Measurements from ENCODE around the gene CNTN4.

The CNTN4 gene

GRCh38 chr3:2544212-2544611, 445.5 kb downstream of the CNTN4 start:
- no peak for DNase-seq (ENCODE audit: low read depth, low spot score)
- Histone ChIP-seq H3K4me1 (ENCODE audit: insufficient read depth, insufficient read length) (no peaks in the 10 kb centered on the region), H3K9me3 (ENCODE audit: insufficient read depth, low read length) (peaks cover 3% of the 10 kb centered on the region; the same call in 1 of the 2 replicates), H3K4me3 (ENCODE audit: insufficient read length, low read depth) (no peak overlapping the region), H3K27me3 (ENCODE audit: insufficient read depth, insufficient read length) (no peaks in the 10 kb centered on the region), H3K9ac (ENCODE audit: insufficient read length, low read depth) (no peak overlapping the region), H3K36me3 (ENCODE audit: insufficient read depth, insufficient read length, low read length) (no peaks in the 10 kb centered on the region)
- no peak for TF ChIP-seq YY1 (IDR thresholded peaks at IDR 0.05; ENCODE audit: insufficient read depth, insufficient read length)
- no peak for TF ChIP-seq ZNF274 (IDR thresholded peaks at IDR 0.05; ENCODE audit: low read depth, low read length)
- no peak for TF ChIP-seq SUZ12 (IDR thresholded peaks at IDR 0.05; ENCODE audit: extremely low read depth, insufficient read depth, insufficient read length)

GRCh38 chr3:2544718-2545117, 446.1 kb downstream of the CNTN4 start:
- Histone ChIP-seq H3K4me1 (ENCODE audit: insufficient read depth, insufficient read length) (no peaks in the 10 kb centered on the region), H3K4me3 (ENCODE audit: insufficient read length, low read depth) (no peak overlapping the region), H3K36me3 (ENCODE audit: insufficient read depth, insufficient read length, low read length) (no peaks in the 10 kb centered on the region), H3K27me3 (ENCODE audit: insufficient read depth, insufficient read length) (no peaks in the 10 kb centered on the region), H3K9me3 (ENCODE audit: insufficient read depth, low read length) (peaks cover 3% of the 10 kb centered on the region; the same call in 1 of the 2 replicates), H3K9ac (ENCODE audit: insufficient read length, low read depth) (no peak overlapping the region)
- TF ChIP-seq ZNF274 (IDR thresholded peaks at IDR 0.05; ENCODE audit: low read depth, low read length) (no peak), YY1 (IDR thresholded peaks at IDR 0.05; ENCODE audit: insufficient read depth, insufficient read length) (no peak), SUZ12 (IDR thresholded peaks at IDR 0.05; ENCODE audit: extremely low read depth, insufficient read depth, insufficient read length) (no peak)
- no peak for DNase-seq (ENCODE audit: low read depth, low spot score)

GRCh38 chr3:2547049-2547448, 448.4 kb downstream of the CNTN4 start:
- H3K9me3 ChIP-seq (ENCODE audit: insufficient read depth, low read length) = peaks cover 3% of the 10 kb centered on the region; the same call in 1 of the 2 replicates
- H3K4me1 ChIP-seq (ENCODE audit: insufficient read depth, insufficient read length) = no peaks in the 10 kb centered on the region
- H3K9ac ChIP-seq (ENCODE audit: insufficient read length, low read depth) = no peak overlapping the region
- DNase-seq (ENCODE audit: low read depth, low spot score) = no peak
- no peak overlapping the region for H3K4me3 ChIP-seq (ENCODE audit: insufficient read length, low read depth)
- H3K27me3 ChIP-seq (ENCODE audit: insufficient read depth, insufficient read length) = no peaks in the 10 kb centered on the region
- TF ChIP-seq ZNF274 (IDR thresholded peaks at IDR 0.05; ENCODE audit: low read depth, low read length) = no peak
- TF ChIP-seq SUZ12 (IDR thresholded peaks at IDR 0.05; ENCODE audit: extremely low read depth, insufficient read depth, insufficient read length) = no peak
- TF ChIP-seq YY1 (IDR thresholded peaks at IDR 0.05; ENCODE audit: insufficient read depth, insufficient read length) = no peak
- H3K36me3 ChIP-seq (ENCODE audit: insufficient read depth, insufficient read length, low read length) = no peaks in the 10 kb centered on the region

GRCh38 chr3:2554656-2555055, 456.0 kb downstream of the CNTN4 start:
- H3K36me3 ChIP-seq (ENCODE audit: insufficient read depth, insufficient read length, low read length) = no peaks in the 10 kb centered on the region
- TF ChIP-seq ZNF274 (IDR thresholded peaks at IDR 0.05; ENCODE audit: low read depth, low read length) (no peak), SUZ12 (IDR thresholded peaks at IDR 0.05; ENCODE audit: extremely low read depth, insufficient read depth, insufficient read length) (no peak), YY1 (IDR thresholded peaks at IDR 0.05; ENCODE audit: insufficient read depth, insufficient read length) (no peak)
- DNase-seq (ENCODE audit: low read depth, low spot score) = no peak

GRCh38 chr3:2558796-2559195, 460.1 kb downstream of the CNTN4 start:
- DNase-seq (ENCODE audit: low read depth, low spot score) = no peak
- H3K9ac ChIP-seq (ENCODE audit: insufficient read length, low read depth) = no peak overlapping the region
- no peaks in the 10 kb centered on the region for H3K36me3 ChIP-seq (ENCODE audit: insufficient read depth, insufficient read length, low read length)
- no peaks in the 10 kb centered on the region for H3K27me3 ChIP-seq (ENCODE audit: insufficient read depth, insufficient read length)
- H3K9me3 ChIP-seq (ENCODE audit: insufficient read depth, low read length) = no peaks in the 10 kb centered on the region
- no peak overlapping the region for H3K4me3 ChIP-seq (ENCODE audit: insufficient read length, low read depth)
- no peaks in the 10 kb centered on the region for H3K4me1 ChIP-seq (ENCODE audit: insufficient read depth, insufficient read length)
- TF ChIP-seq ZNF274 (IDR thresholded peaks at IDR 0.05; ENCODE audit: low read depth, low read length) (no peak), SUZ12 (IDR thresholded peaks at IDR 0.05; ENCODE audit: extremely low read depth, insufficient read depth, insufficient read length) (no peak), YY1 (IDR thresholded peaks at IDR 0.05; ENCODE audit: insufficient read depth, insufficient read length) (no peak)

More at GRCh38 chr3:2554656-2555055, 456.0 kb downstream of the CNTN4 start:
- no peak overlapping the region for H3K4me3 ChIP-seq (ENCODE audit: insufficient read length, low read depth)
- H3K9me3 ChIP-seq (ENCODE audit: insufficient read depth, low read length) = no peaks in the 10 kb centered on the region
- H3K4me1 ChIP-seq (ENCODE audit: insufficient read depth, insufficient read length) = no peaks in the 10 kb centered on the region
- no peak overlapping the region for H3K9ac ChIP-seq (ENCODE audit: insufficient read length, low read depth)
- H3K27me3 ChIP-seq (ENCODE audit: insufficient read depth, insufficient read length) = no peaks in the 10 kb centered on the region

GRCh38 chr3:2567451-2567850, 468.8 kb downstream of the CNTN4 start:
- no peak overlapping the region for H3K9ac ChIP-seq (ENCODE audit: insufficient read length, low read depth)
- no peaks in the 10 kb centered on the region for H3K4me1 ChIP-seq (ENCODE audit: insufficient read depth, insufficient read length)
- no peaks in the 10 kb centered on the region for H3K36me3 ChIP-seq (ENCODE audit: insufficient read depth, insufficient read length, low read length)
- H3K27me3 ChIP-seq (ENCODE audit: insufficient read depth, insufficient read length) = no peaks in the 10 kb centered on the region
- DNase-seq (ENCODE audit: low read depth, low spot score) = no peak
- no peaks in the 10 kb centered on the region for H3K9me3 ChIP-seq (ENCODE audit: insufficient read depth, low read length)
- no peak for TF ChIP-seq YY1 (IDR thresholded peaks at IDR 0.05; ENCODE audit: insufficient read depth, insufficient read length)
- TF ChIP-seq SUZ12 (IDR thresholded peaks at IDR 0.05; ENCODE audit: extremely low read depth, insufficient read depth, insufficient read length) = no peak
- no peak for TF ChIP-seq ZNF274 (IDR thresholded peaks at IDR 0.05; ENCODE audit: low read depth, low read length)
- no peak overlapping the region for H3K4me3 ChIP-seq (ENCODE audit: insufficient read length, low read depth)

GRCh38 chr3:2568156-2568555, 469.5 kb downstream of the CNTN4 start:
- Histone ChIP-seq H3K9me3 (ENCODE audit: insufficient read depth, low read length) (no peaks in the 10 kb centered on the region), H3K4me1 (ENCODE audit: insufficient read depth, insufficient read length) (no peaks in the 10 kb centered on the region), H3K27me3 (ENCODE audit: insufficient read depth, insufficient read length) (no peaks in the 10 kb centered on the region), H3K36me3 (ENCODE audit: insufficient read depth, insufficient read length, low read length) (no peaks in the 10 kb centered on the region), H3K4me3 (ENCODE audit: insufficient read length, low read depth) (no peak overlapping the region), H3K9ac (ENCODE audit: insufficient read length, low read depth) (no peak overlapping the region)
- TF ChIP-seq SUZ12 (IDR thresholded peaks at IDR 0.05; ENCODE audit: extremely low read depth, insufficient read depth, insufficient read length) (no peak), ZNF274 (IDR thresholded peaks at IDR 0.05; ENCODE audit: low read depth, low read length) (no peak), YY1 (IDR thresholded peaks at IDR 0.05; ENCODE audit: insufficient read depth, insufficient read length) (no peak)
- DNase-seq (ENCODE audit: low read depth, low spot score) = no peak
